Neural progenitor cell (in vitro differentiated cells): ENCODE measurements around the gene VSIG10.

Experiments
- CTCF ChIP-seq: fragments of 200-600 bp; sonication (generic); IDR thresholded peaks from 2 replicates; pipeline ENCODE4 v1.5.1; 2017; ENCODE audit warnings: antibody characterized with exemption, mild to moderate bottlenecking
- EZH2 ChIP-seq: fragments of 200-600 bp; sonication (generic); IDR thresholded peaks from 2 replicates; pipeline ENCODE4 v1.6.1; 2017; ENCODE audit warnings: antibody characterized with exemption, mild to moderate bottlenecking, moderate library complexity
- EZH2phosphoT487 ChIP-seq: fragments of 200-600 bp; sonication (generic); IDR thresholded peaks from 2 replicates; pipeline ENCODE4 v1.6.1; 2017; ENCODE audit warnings: antibody characterized with exemption

GRCh38 chr12:118020036-118020435 lies 83.8 kb downstream of the VSIG10 start:
- TF ChIP-seq EZH2 (no peak), CTCF (no peak), EZH2phosphoT487 (no peak)
